Breast epithelium (tissue), 4 donors: ENCODE results near the gene NFKBIA. TPM values are rescaled to one million over a fixed set of nuclear protein-coding genes. Genes with fewer than 3 reads are reported as not detected.
"Not testable (repeated sequence)": the region's sequence is repeated elsewhere in the genome, so short reads cannot be mapped to it uniquely, and the experiment has no call there.

Experiments
- DNase-seq, 2 donors: peaks; one replicate each; pipeline ENCODE4 v3.0.0-alpha.2; 2019; ENCODE audit warnings: low spot score in 2 of 2
- H3K27ac ChIP-seq, 2 donors: fragments of 200-600 bp; sonication (generic) in 1 of 2; one replicate each; pipeline ENCODE4 v1.5.1; 2016 to 2019; ENCODE audit warnings: mild to moderate bottlenecking in 1 of 2
- H3K27me3 ChIP-seq, 2 donors: fragments of 200-600 bp; sonication (generic) in 1 of 2; one replicate each; pipeline versions ENCODE4 v1.5.1 to v1.6.0; 2017 to 2019; ENCODE audit warnings: control low read depth in 1 of 2, mild to moderate bottlenecking in 1 of 2
- H3K36me3 ChIP-seq: fragments of 200-600 bp; one replicate; pipeline ENCODE4 v1.5.1; 2019
- H3K4me1 ChIP-seq, 2 donors: fragments of 200-600 bp; sonication (generic); one replicate each; pipeline ENCODE4 v1.5.1; 2016 to 2019; ENCODE audit warnings: control low read depth in 1 of 2
- H3K4me3 ChIP-seq, 3 donors: fragments of 200-600 bp; sonication (generic); 1 replicate in 2 of 3; 2 replicates in 1 of 3; pipeline ENCODE4 v1.5.1; 2016 to 2019; ENCODE audit warnings: mild to moderate bottlenecking in 3 of 3, moderate library complexity in 2 of 3
- H3K9me3 ChIP-seq, 2 donors: fragments of 200-600 bp; sonication (generic) in 1 of 2; one replicate each; pipeline ENCODE4 v1.5.1; 2016 to 2019; ENCODE audit warnings: control low read depth in 1 of 2
- POLR2A ChIP-seq: fragments of 450-650 bp; IDR thresholded peaks from one replicate; pipeline ENCODE4 v1.6.1; 2016; ENCODE audit warnings: antibody characterized with exemption, mild to moderate bottlenecking, moderate library complexity
- POLR2AphosphoS5 ChIP-seq, 3 donors: sonication (generic); formaldehyde crosslinking; IDR thresholded peaks; one replicate each; pipeline ENCODE4 v1.6.1; 2017; ENCODE audit warnings: antibody characterized with exemption in 3 of 3
- intact Hi-C: fragments of 100-400 bp; cut with DNase I; formaldehyde crosslinking; loops from one replicate; pipeline ENCODE4 v1.15.1; 2023; ENCODE audit warnings: low total_unique reads
- total RNA-seq, 3 donors: library from RNA; depleted of rRNA; stranded (reverse); fragments of >200 nt; gene quantifications; one replicate each; pipeline ENCODE4 v1.1.0, GENCODE V29; 2016
- TF ChIP-seq, protein P1 (sequence below), 3 donors: fragments of 450-650 bp; IDR thresholded peaks; one replicate each; pipeline ENCODE4 v1.5.1; 2016 to 2017; ENCODE audit warnings: antibody characterized with exemption in 3 of 3, mild to moderate bottlenecking in 3 of 3, moderate library complexity in 3 of 3

NFKBIA gene
- total RNA-seq, 3 donors from 2014 or later, result 418 to 546 (median 422) TPM

DNA sequence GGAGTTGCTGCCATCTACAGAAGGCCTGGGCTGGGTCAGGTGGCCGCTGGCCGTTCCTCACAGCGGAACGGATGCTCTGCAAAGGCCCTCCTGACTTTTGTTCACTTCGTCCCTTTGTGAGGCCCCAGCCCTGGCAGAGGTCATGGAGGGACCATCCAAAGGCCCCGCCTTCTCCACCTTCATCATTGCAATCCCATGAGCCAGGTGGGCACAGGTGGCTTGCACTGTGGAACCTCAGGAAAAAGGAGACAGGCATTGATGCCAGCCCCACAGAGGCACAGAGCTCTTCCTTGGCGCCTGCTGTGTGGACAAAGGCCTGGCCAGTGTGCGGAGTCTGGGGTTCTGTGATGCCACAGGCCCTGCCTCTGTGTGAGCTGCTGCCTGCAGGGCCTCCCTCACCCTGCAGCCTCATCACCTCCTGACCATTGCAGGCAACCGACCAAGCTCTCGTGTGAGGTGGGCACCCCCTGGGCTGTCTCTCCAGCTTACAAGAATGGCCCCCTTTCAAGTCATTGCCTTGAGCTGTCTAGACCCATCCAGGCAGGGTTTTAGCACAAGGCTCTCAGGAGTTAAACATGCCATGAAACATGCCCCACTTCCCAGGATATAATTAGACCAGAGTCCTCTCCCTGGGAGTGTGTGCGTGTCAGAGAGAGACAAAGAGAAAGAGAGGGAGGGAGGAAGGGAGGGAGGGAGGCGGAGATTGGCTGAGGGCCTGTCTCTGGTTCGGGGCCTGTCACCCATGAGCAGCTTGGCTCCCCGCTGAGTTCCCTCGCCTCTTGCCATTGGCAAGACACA lies 19.3 kb downstream of the NFKBIA start:
- Histone ChIP-seq H3K27me3 (no peaks in the 10 kb centered on the region), H3K9me3 (no peaks in the 10 kb centered on the region), H3K27ac (peak overlapping the region; percentile 83 to 92), H3K4me1 (peaks cover 7 to 10% of the 10 kb centered on the region in 2 donors), H3K36me3 (no peaks in the 10 kb centered on the region), H3K4me3 (no peak overlapping the region)
- no peak for TF ChIP-seq POLR2A
- TF ChIP-seq POLR2AphosphoS5 (IDR thresholded peaks at IDR 0.05), result peak in 1 of 3 donors; percentile 26
- TF ChIP-seq, protein P1, sequence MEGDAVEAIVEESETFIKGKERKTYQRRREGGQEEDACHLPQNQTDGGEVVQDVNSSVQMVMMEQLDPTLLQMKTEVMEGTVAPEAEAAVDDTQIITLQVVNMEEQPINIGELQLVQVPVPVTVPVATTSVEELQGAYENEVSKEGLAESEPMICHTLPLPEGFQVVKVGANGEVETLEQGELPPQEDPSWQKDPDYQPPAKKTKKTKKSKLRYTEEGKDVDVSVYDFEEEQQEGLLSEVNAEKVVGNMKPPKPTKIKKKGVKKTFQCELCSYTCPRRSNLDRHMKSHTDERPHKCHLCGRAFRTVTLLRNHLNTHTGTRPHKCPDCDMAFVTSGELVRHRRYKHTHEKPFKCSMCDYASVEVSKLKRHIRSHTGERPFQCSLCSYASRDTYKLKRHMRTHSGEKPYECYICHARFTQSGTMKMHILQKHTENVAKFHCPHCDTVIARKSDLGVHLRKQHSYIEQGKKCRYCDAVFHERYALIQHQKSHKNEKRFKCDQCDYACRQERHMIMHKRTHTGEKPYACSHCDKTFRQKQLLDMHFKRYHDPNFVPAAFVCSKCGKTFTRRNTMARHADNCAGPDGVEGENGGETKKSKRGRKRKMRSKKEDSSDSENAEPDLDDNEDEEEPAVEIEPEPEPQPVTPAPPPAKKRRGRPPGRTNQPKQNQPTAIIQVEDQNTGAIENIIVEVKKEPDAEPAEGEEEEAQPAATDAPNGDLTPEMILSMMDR (IDR thresholded peaks at IDR 0.05), result no peak
- intact Hi-C loops, result no loop called here
- peak; percentile 51 to 67 for DNase-seq

DNA sequence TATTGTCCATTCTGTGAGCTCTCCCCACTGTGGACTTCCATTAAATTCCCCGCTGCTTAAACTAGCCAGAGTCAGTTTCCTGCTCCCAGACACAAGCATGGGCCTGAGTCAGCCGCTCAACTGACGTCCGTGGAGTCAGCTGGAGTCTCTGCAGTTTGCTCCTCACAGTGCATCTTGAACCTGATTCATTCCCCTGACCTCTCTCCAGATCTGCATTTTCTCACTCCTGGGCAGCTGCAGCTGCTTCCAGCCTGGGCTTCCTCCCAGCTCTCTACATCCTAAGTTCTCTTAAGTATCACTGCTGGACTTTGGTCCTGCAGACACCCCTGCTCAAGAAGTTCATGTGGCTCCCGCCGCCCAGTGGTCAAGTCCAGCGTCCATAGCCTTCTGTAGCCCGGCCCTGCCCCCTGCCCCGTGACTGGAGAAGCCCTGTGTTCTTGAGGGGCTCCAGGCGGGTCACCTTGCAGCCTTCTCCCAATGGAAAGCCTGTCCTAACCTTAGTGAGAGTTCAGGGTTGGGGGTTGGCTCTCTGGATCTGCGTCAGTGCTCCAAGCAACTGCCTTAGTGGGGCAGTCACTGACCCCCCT lies 20.0 kb downstream of the NFKBIA start:
- Histone ChIP-seq H3K27me3 (no peaks in the 10 kb centered on the region), H3K36me3 (no peaks in the 10 kb centered on the region), H3K4me3 (no peak overlapping the region), H3K9me3 (no peaks in the 10 kb centered on the region), H3K27ac (peak overlapping the region; percentile 83 to 92), H3K4me1 (peaks cover 7 to 10% of the 10 kb centered on the region in 2 donors)
- intact Hi-C loops, result no loop called here
- TF ChIP-seq, protein P1 (IDR thresholded peaks at IDR 0.05), result no peak
- TF ChIP-seq POLR2AphosphoS5 (IDR thresholded peaks at IDR 0.05) (no peak), POLR2A (no peak)
- no peak for DNase-seq

DNA sequence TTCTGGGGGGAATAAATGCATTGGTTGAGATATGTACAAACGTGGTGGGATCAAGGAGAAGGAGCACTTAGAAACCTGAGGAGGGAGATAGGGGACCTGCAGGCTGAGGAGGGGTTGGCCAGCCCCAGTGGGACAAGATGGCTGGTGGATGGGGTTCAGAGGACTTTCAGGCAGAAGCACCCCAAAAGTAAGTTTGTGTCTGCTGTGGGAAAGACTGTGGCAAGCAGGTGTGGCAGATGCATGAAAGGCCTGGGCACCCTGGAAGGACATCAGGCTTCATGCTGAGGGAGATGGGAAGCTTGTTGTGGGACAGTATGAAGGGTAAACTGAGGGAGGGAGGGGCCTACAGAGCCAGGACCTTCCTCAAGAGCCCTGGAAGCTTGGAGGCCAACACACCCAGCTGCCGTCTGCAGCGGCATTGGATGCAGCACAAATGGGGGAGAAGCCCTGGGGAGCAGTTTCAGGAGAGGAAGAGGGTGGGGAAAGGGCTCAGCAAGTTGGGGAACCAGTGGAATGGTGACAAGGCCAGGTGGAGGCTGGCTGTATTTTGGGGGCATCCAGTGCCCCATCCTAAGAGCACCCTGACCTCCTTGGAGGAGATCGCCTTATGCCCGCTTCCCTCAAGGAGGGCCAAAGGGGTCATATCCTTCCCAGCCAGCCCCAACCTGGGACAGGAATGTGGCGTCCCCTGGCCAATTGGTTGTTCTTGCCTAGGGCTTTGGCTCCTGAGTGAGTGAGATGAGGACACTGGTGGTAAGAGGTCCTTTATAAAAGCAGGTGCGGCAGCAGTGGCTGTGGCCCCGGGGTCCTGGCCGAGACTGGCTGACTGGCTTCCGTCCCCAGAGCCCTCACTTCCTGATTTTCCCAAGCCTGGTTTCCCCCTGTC lies 20.7 kb downstream of the NFKBIA start:
- no peaks in the 10 kb centered on the region for H3K36me3 ChIP-seq
- no peak for TF ChIP-seq POLR2AphosphoS5 (IDR thresholded peaks at IDR 0.05)
- peak overlapping the region; percentile 83 to 92 for H3K27ac ChIP-seq
- no peak overlapping the region for H3K4me3 ChIP-seq
- peaks cover 7 to 10% of the 10 kb centered on the region in 2 donors for H3K4me1 ChIP-seq
- H3K27me3 ChIP-seq, result no peaks in the 10 kb centered on the region
- no peak for DNase-seq
- intact Hi-C loops, result no loop called here
- H3K9me3 ChIP-seq, result no peaks in the 10 kb centered on the region

DNA sequence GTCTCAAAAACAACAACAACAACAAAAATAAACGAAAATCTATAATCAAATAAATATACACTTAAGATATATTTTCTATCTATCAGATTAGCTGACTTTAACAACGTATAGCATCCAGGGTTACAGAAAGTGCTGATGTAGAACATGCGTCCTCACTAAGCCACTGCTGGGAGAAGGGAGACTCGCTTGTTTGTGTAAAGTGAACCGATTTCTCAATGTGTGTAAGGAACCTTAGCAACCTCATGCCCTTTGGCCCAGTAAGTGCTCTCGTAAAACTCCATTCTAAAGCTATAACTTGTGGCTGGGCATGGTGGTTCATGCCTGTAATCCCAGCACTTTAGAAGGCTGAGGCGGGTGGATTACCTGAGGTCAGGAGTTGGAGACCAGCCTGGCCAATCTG lies 23.8 kb downstream of the NFKBIA start:
- DNase-seq, result no peak
- no peaks in the 10 kb centered on the region for H3K9me3 ChIP-seq
- intact Hi-C loops, result no loop called here
- H3K27ac ChIP-seq, result no peak overlapping the region
- H3K27me3 ChIP-seq, result no peaks in the 10 kb centered on the region
- H3K4me3 ChIP-seq, result no peak overlapping the region
- H3K4me1 ChIP-seq, result peaks cover 7 to 10% of the 10 kb centered on the region in 2 donors
- no peaks in the 10 kb centered on the region for H3K36me3 ChIP-seq
- TF ChIP-seq, protein P1 (IDR thresholded peaks at IDR 0.05), result no peak
- TF ChIP-seq POLR2A (no peak), POLR2AphosphoS5 (IDR thresholded peaks at IDR 0.05) (no peak)

DNA sequence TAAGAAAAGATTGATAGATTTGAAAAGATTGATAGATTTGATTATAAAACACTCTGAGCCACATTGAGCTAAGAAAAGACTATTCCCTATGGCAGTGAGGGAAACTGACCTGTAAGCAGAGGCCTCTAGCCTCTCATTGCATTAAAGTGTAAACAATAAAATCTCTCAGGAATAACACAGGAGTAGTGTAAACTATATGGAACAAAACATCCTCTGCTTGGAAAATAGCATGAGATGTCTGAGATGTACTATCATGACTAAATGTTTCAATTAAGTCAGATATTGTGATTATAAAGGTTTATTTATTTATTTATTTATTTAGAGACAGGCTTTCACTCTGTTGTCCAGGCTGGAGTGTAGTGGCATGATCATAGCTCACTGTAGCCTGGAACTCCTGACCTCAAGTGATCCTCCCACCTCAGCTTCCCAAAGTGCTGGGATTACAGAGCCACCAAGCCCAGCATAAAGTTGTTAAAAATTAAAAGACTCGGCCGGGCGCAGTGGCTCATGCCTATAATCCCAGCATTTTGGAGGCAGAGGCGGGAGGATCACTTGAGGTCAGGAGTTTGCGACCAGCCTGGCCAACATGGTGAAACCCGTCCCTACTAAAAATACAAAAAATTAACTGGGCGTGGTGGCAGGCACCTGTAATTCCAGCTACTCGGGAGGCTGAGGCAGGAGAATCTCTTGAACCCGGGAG lies 25.2 kb downstream of the NFKBIA start:
- DNase-seq, H3K4me3 ChIP-seq, intact Hi-C loops, H3K4me1 ChIP-seq, H3K9me3 ChIP-seq, H3K27ac ChIP-seq, H3K36me3 ChIP-seq, H3K27me3 ChIP-seq: not testable (repeated sequence)
